ENCODE data around the gene FAM3D.

GRCh38 chr3:58606693-58607092 lies 59.9 kb downstream of the FAM3D start:
- TF ChIP-seq EZH2 (IDR thresholded peaks at IDR 0.05; ENCODE audit: borderline replicate concordance, low read depth, low read length, poor library complexity, severe bottlenecking) (no peak), CTCF (conservative IDR thresholded peaks at IDR 0.05; ENCODE audit: low read depth, low read length) (no peak)
